HEK293 (cell line): ENCODE results near the gene MYO15B.
A peak's percentile ranks its signal among the peaks of the same experiment; 100 is the strongest.

Source experiments
- CTCF ChIA-PET: fragments of 350-600 bp; formaldehyde crosslinking; extraction: SDS; loops from one replicate; lab custom pipeline; 2021; ENCODE audit warnings: antibody characterized with exemption; lab: Yijun Ruan, JAX
- POLR2A ChIA-PET: fragments of 300-600 bp; formaldehyde crosslinking; extraction: SDS; loops from one replicate; lab custom pipeline; 2020; ENCODE audit warnings: antibody characterized with exemption, inconsistent platforms; lab: Yijun Ruan, JAX
- H3K27ac ChIP-seq: fragments of 200-500 bp; sonication (Bioruptor generic); 2 replicates; pipeline ENCODE4 v1.5.1; 2014; ENCODE audit warnings: low read depth, low read length, control low read depth, inconsistent platforms; ENCODE audit errors: extremely low read depth
- H3K36me3 ChIP-seq, 2 experiments: fragments of 200-500 bp in 1 of 2; sonication (Bioruptor generic) in 1 of 2; 1 replicate in 1 of 2; 2 replicates in 1 of 2; pipeline ENCODE4 v1.5.1; 2014 to 2017; ENCODE audit warnings: inconsistent platforms in 2 of 2, low read length in 2 of 2; ENCODE audit not compliant: control insufficient read depth in 2 of 2, insufficient read depth in 1 of 2
- H3K4me1 ChIP-seq: fragments of 200-500 bp; sonication (Bioruptor generic); 2 replicates; pipeline ENCODE4 v1.5.1; 2014; ENCODE audit warnings: mild to moderate bottlenecking, low read length, inconsistent platforms; ENCODE audit not compliant: control insufficient read depth, insufficient read depth
- H3K4me3 ChIP-seq: 2 replicates; pipeline ENCODE4 v1.5.1; 2011; ENCODE audit warnings: low read depth, mild to moderate bottlenecking, control low read depth, low read length, moderate library complexity
- H3K9me3 ChIP-seq: fragments of 200-500 bp; sonication (Bioruptor generic); 2 replicates; pipeline ENCODE4 v1.5.1; 2014; ENCODE audit warnings: low read depth, low read length, inconsistent platforms; ENCODE audit not compliant: control insufficient read depth, insufficient read depth
- KLF7 ChIP-seq: fragments of 450-650 bp; formaldehyde crosslinking; IDR thresholded peaks from 2 replicates; pipeline ENCODE4 v1.5.1; 2016; ENCODE audit warnings: missing biosample characterization, missing genetic modification characterization, borderline replicate concordance
- SCRT1 ChIP-seq: fragments of 450-650 bp; formaldehyde crosslinking; IDR thresholded peaks from 2 replicates; pipeline ENCODE4 v1.5.1; 2016; ENCODE audit warnings: missing biosample characterization, missing genetic modification characterization, borderline replicate concordance
- ZIC2 ChIP-seq: fragments of 450-650 bp; formaldehyde crosslinking; IDR thresholded peaks from 2 replicates; pipeline ENCODE4 v1.5.1; 2016; ENCODE audit warnings: missing biosample characterization, missing genetic modification characterization
- ZNF138 ChIP-seq: fragments of 450-650 bp; formaldehyde crosslinking; IDR thresholded peaks from 2 replicates; pipeline ENCODE4 v1.5.1; 2016; ENCODE audit warnings: missing biosample characterization, missing genetic modification characterization, borderline replicate concordance
- ZNF2 ChIP-seq: fragments of 450-650 bp; formaldehyde crosslinking; IDR thresholded peaks from 2 replicates; pipeline ENCODE4 v1.5.1; 2016; ENCODE audit warnings: missing biosample characterization, missing genetic modification characterization
- ZNF202 ChIP-seq: fragments of 450-650 bp; formaldehyde crosslinking; IDR thresholded peaks from 2 replicates; pipeline ENCODE4 v1.5.1; 2016; ENCODE audit warnings: missing biosample characterization, missing genetic modification characterization, borderline replicate concordance
- ZNF292 ChIP-seq: fragments of 450-650 bp; formaldehyde crosslinking; IDR thresholded peaks from 2 replicates; pipeline ENCODE4 v1.5.1; 2016; ENCODE audit warnings: low read depth, missing biosample characterization, missing genetic modification characterization, borderline replicate concordance
- ZNF302 ChIP-seq: fragments of 450-650 bp; formaldehyde crosslinking; IDR thresholded peaks from 2 replicates; pipeline ENCODE4 v1.5.1; 2016; ENCODE audit warnings: missing biosample characterization, missing genetic modification characterization, low read depth
- ZNF335 ChIP-seq: fragments of 450-650 bp; formaldehyde crosslinking; conservative IDR thresholded peaks from 2 replicates; pipeline ENCODE4 v1.5.1; 2016; ENCODE audit warnings: missing biosample characterization, missing genetic modification characterization
- ZNF426 ChIP-seq: fragments of 450-650 bp; formaldehyde crosslinking; IDR thresholded peaks from 2 replicates; pipeline ENCODE4 v1.5.1; 2017; ENCODE audit warnings: missing biosample characterization, missing genetic modification characterization, mild to moderate bottlenecking, inconsistent platforms, moderate library complexity
- ZNF549 ChIP-seq: fragments of 450-650 bp; IDR thresholded peaks from 2 replicates; pipeline ENCODE4 v1.5.1; 2018; ENCODE audit warnings: missing biosample characterization, missing genetic modification characterization, mild to moderate bottlenecking, inconsistent platforms, moderate library complexity
- ZNF558 ChIP-seq: fragments of 450-650 bp; formaldehyde crosslinking; IDR thresholded peaks from 2 replicates; pipeline ENCODE4 v1.5.1; 2016; ENCODE audit warnings: missing biosample characterization, missing genetic modification characterization
- ZNF654 ChIP-seq: fragments of 450-650 bp; formaldehyde crosslinking; IDR thresholded peaks from 2 replicates; pipeline ENCODE4 v1.5.1; 2016; ENCODE audit warnings: low read depth, missing biosample characterization, missing genetic modification characterization
- ZXDB ChIP-seq: fragments of 450-650 bp; formaldehyde crosslinking; IDR thresholded peaks from 2 replicates; pipeline ENCODE4 v1.5.1; 2016; ENCODE audit warnings: missing biosample characterization, missing genetic modification characterization
- TF ChIP-seq, protein P1 (sequence below): fragments of 450-650 bp; formaldehyde crosslinking; IDR thresholded peaks from 2 replicates; pipeline ENCODE4 v1.5.1; 2016; ENCODE audit warnings: missing biosample characterization, missing genetic modification characterization
- TF ChIP-seq, protein P2 (sequence below): fragments of 450-650 bp; formaldehyde crosslinking; IDR thresholded peaks from 2 replicates; pipeline ENCODE4 v1.5.1; 2016; ENCODE audit warnings: missing biosample characterization, missing genetic modification characterization

MYO15B gene

DNA sequence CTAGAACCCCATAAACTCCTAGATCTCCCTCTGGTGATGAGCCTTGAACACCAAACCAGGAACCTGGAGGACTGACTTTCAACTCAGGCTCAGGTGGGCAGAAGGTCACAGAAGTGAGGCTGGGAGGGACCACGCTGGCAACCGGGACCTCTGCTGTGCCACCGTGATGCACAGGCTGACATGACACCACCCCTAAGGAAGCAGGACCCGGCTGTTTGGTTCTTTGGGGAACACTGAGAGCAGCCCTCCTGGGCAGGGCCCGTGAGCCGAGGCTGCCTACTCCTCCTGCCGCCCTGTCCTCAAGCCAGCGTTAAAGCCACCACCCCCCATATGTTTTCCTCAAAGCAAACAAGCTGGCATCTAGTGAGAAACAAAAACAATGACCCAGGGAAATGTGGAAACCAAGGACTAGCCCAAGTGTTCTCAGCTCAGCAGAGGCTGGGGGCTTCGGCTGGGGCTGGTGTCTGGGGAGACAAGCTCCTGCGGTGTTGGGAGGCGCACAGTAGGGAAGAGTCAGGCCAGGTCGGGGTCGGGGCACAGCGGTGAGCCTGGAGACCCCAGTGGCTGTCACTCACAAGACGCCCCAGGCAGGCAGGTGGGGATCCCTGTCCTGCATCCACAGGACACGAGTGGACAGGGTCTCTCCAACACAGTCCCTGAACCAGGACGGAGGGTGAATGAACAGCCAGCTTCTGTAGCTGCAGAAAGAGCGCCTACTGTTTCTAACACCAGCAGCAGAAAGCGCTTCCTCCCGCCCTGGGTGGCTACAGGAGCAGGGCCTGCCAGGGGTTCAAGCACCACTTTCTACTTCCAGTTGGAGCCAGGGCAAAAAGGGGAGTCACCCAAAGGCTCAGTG lies 47.4 kb downstream of the MYO15B start:
- H3K36me3 ChIP-seq, result peaks cover 0 to 52% of the 10 kb centered on the region in 2 experiments; a peak in 1 of 3 replicates
- TF ChIP-seq ZNF202 (tag by site-specific recombination) (no peak), ZNF426 (tag by site-specific recombination) (no peak), ZNF558 (tag by site-specific recombination) (no peak), KLF7 (no peak), ZNF302 (no peak), ZNF654 (no peak), ZXDB (no peak), SCRT1 (tag by site-specific recombination) (no peak), ZNF2 (tag by site-specific recombination) (no peak), ZNF138 (tag by site-specific recombination) (no peak)
- TF ChIP-seq, protein P1, sequence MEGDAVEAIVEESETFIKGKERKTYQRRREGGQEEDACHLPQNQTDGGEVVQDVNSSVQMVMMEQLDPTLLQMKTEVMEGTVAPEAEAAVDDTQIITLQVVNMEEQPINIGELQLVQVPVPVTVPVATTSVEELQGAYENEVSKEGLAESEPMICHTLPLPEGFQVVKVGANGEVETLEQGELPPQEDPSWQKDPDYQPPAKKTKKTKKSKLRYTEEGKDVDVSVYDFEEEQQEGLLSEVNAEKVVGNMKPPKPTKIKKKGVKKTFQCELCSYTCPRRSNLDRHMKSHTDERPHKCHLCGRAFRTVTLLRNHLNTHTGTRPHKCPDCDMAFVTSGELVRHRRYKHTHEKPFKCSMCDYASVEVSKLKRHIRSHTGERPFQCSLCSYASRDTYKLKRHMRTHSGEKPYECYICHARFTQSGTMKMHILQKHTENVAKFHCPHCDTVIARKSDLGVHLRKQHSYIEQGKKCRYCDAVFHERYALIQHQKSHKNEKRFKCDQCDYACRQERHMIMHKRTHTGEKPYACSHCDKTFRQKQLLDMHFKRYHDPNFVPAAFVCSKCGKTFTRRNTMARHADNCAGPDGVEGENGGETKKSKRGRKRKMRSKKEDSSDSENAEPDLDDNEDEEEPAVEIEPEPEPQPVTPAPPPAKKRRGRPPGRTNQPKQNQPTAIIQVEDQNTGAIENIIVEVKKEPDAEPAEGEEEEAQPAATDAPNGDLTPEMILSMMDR (tag by site-specific recombination), result no peak
- no peak overlapping the region for H3K4me3 ChIP-seq
- peaks cover 11% of the 10 kb centered on the region for H3K4me1 ChIP-seq
- ChIA-PET POLR2A (interaction anchor here (2.0 kb wide), 1 partner anchor 10 kb away, joined by 9 read pairs; a partner anchor contains a TSS), CTCF (interaction anchor here (0.6 to 10.6 kb wide), 11 partner anchors 8 to 369 kb away, joined by 3 to 410 read pairs (median 5); partner anchors contain the start of genes RECQL5 and SAP30BP)
- no peak overlapping the region for H3K27ac ChIP-seq
- no peaks in the 10 kb centered on the region for H3K9me3 ChIP-seq

GRCh38 chr17:75635610-75636202 lies 48.1 kb downstream of the MYO15B start:
- H3K4me1 ChIP-seq, result peaks cover 11% of the 10 kb centered on the region
- TF ChIP-seq ZNF335 (tag by site-specific recombination) (peak; percentile 35; the same call in 1 of the 2 replicates), ZNF549 (no peak)
- TF ChIP-seq, all 188 proteins: peak for 1
- H3K9me3 ChIP-seq, result no peaks in the 10 kb centered on the region
- H3K4me3 ChIP-seq, result no peak overlapping the region
- H3K27ac ChIP-seq, result no peak overlapping the region
- POLR2A ChIA-PET, result no interaction called here
- H3K36me3 ChIP-seq, result peaks cover 0 to 52% of the 10 kb centered on the region in 2 experiments; a peak in 1 of 3 replicates
- CTCF ChIA-PET, result interaction anchor here (1.1 to 10.6 kb wide), 8 partner anchors 9 to 113 kb away, joined by 3 to 410 read pairs (median 5); a partner anchor contains a TSS

- TF ChIP-seq ZIC2 (peak; percentile 68), ZNF292 (tag by site-specific recombination) (no peak), ZNF558 (tag by site-specific recombination) (no peak)
- TF ChIP-seq, protein P2, sequence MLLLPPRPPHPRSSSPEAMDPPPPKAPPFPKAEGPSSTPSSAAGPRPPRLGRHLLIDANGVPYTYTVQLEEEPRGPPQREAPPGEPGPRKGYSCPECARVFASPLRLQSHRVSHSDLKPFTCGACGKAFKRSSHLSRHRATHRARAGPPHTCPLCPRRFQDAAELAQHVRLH (tag by site-specific recombination), result no peak
- POLR2A ChIA-PET, result interaction anchor here (0.7 kb wide), 1 partner anchor 8 kb away, joined by 3 read pairs; no protein-coding TSS in a partner anchor
These were observed 49.0 kb downstream of the MYO15B start for GRCh38 chr17:75636381-75637142.

More at GRCh38 chr17:75636381-75637142, 49.0 kb downstream of the MYO15B start:
- Histone ChIP-seq H3K4me1 (peaks cover 11% of the 10 kb centered on the region), H3K9me3 (no peaks in the 10 kb centered on the region), H3K27ac (no peak overlapping the region), H3K4me3 (no peak overlapping the region), H3K36me3 (peaks cover 0 to 52% of the 10 kb centered on the region in 2 experiments; a peak in 1 of 3 replicates)
- CTCF ChIA-PET, result interaction anchor here (0.6 to 10.6 kb wide), 10 partner anchors 8 to 112 kb away, joined by 3 to 341 read pairs (median 4); no protein-coding TSS in a partner anchor
